ENCODE results near the gene AP1G2.
"Not testable (repeated sequence)": the region's sequence is repeated elsewhere in the genome, so short reads cannot be mapped to it uniquely, and the experiment has no call there.

Gene AP1G2

GRCh38 chr14:23567186-23568020 lies at the start of gene AP1G2:
TSS of gene AP1G2 (minus strand) at chr14:23567791. CDS start at chr14:23567314, 477 bp downstream.
- TF ChIP-seq ZNF274 (IDR thresholded peaks at IDR 0.05; ENCODE audit: low read depth, low read length), result no peak
- H3K4me3 ChIP-seq (ENCODE audit: low read length), result peak within 1 kb of the TSS; percentile 77

GRCh38 chr14:23615856-23616255 lies 48.3 kb upstream of the AP1G2 start:
- no peak overlapping the region for H3K4me3 ChIP-seq (ENCODE audit: low read length)
- TF ChIP-seq ZNF274 (IDR thresholded peaks at IDR 0.05; ENCODE audit: low read depth, low read length), result no peak

GRCh38 chr14:23614395-23614828 lies 46.8 kb upstream of the AP1G2 start:
- TF ChIP-seq ZNF274 (IDR thresholded peaks at IDR 0.05; ENCODE audit: low read depth, low read length), result no peak
- H3K4me3 ChIP-seq (ENCODE audit: low read length), result no peak overlapping the region

GRCh38 chr14:23613242-23614070 lies 45.9 kb upstream of the AP1G2 start:
- no peak overlapping the region for H3K4me3 ChIP-seq (ENCODE audit: low read length)
- no peak for TF ChIP-seq ZNF274 (IDR thresholded peaks at IDR 0.05; ENCODE audit: low read depth, low read length)

- H3K4me3 ChIP-seq (ENCODE audit: low read length), result no peak overlapping the region
- no peak for TF ChIP-seq ZNF274 (IDR thresholded peaks at IDR 0.05; ENCODE audit: low read depth, low read length)
These were observed 45.2 kb upstream of the AP1G2 start for GRCh38 chr14:23612802-23613201.

GRCh38 chr14:23612354-23612732 lies 44.8 kb upstream of the AP1G2 start:
- no peak overlapping the region for H3K4me3 ChIP-seq (ENCODE audit: low read length)
- TF ChIP-seq ZNF274 (IDR thresholded peaks at IDR 0.05; ENCODE audit: low read depth, low read length), result no peak

- no peak for TF ChIP-seq ZNF274 (IDR thresholded peaks at IDR 0.05; ENCODE audit: low read depth, low read length)
- H3K4me3 ChIP-seq (ENCODE audit: low read length), result no peak overlapping the region
These were observed 43.3 kb upstream of the AP1G2 start for GRCh38 chr14:23610815-23611289.

GRCh38 chr14:23610090-23610814 lies 42.7 kb upstream of the AP1G2 start:
- H3K4me3 ChIP-seq (ENCODE audit: low read length), result no peak overlapping the region
- TF ChIP-seq ZNF274 (IDR thresholded peaks at IDR 0.05; ENCODE audit: low read depth, low read length), result no peak

- H3K4me3 ChIP-seq (ENCODE audit: low read length), result not testable (repeated sequence)
These were observed 42.0 kb upstream of the AP1G2 start for GRCh38 chr14:23609411-23610089.

GRCh38 chr14:23609001-23609400 lies 41.4 kb upstream of the AP1G2 start:
- no peak overlapping the region for H3K4me3 ChIP-seq (ENCODE audit: low read length)
- no peak for TF ChIP-seq ZNF274 (IDR thresholded peaks at IDR 0.05; ENCODE audit: low read depth, low read length)

- no peak for TF ChIP-seq ZNF274 (IDR thresholded peaks at IDR 0.05; ENCODE audit: low read depth, low read length)
These were observed 40.9 kb upstream of the AP1G2 start for GRCh38 chr14:23608454-23608853.

GRCh38 chr14:23605931-23606585 lies 38.5 kb upstream of the AP1G2 start:
- TF ChIP-seq ZNF274 (IDR thresholded peaks at IDR 0.05; ENCODE audit: low read depth, low read length), result no peak
- H3K4me3 ChIP-seq (ENCODE audit: low read length), result no peak overlapping the region; the same call in 1 of the 2 replicates

More at GRCh38 chr14:23608454-23608853, 40.9 kb upstream of the AP1G2 start:
- H3K4me3 ChIP-seq (ENCODE audit: low read length), result no peak overlapping the region

GRCh38 chr14:23604675-23605170 lies 37.1 kb upstream of the AP1G2 start:
- H3K4me3 ChIP-seq (ENCODE audit: low read length), result no peak overlapping the region
- TF ChIP-seq ZNF274 (IDR thresholded peaks at IDR 0.05; ENCODE audit: low read depth, low read length), result no peak

All from GM08714 (cell line).